Fibroblast of villous mesenchyme (primary cell): ENCODE data around the gene ICOS. TPM values are rescaled to one million over a fixed set of nuclear protein-coding genes. Genes with fewer than 3 reads are reported as not detected.
"Not testable (repeated sequence)": the region's sequence is repeated elsewhere in the genome, so short reads cannot be mapped to it uniquely, and the experiment has no call there.

ENCODE experiments used
- DNase-seq: peaks from one replicate; pipeline ENCODE4 v3.0.0-alpha.2; 2010; ENCODE audit warnings: low read depth
- H3K4me3 ChIP-seq: 2 replicates; pipeline ENCODE4 v1.5.1; 2011; ENCODE audit warnings: low read depth, mild to moderate bottlenecking, low read length
- CTCF ChIP-seq: IDR thresholded peaks from 2 replicates; pipeline ENCODE4 v1.5.1; 2012; ENCODE audit warnings: low read depth, mild to moderate bottlenecking, low read length; ENCODE audit not compliant: insufficient read depth
- total RNA-seq: library from RNA; depleted of rRNA; stranded (reverse); fragments of >200 nt; gene quantifications from 2 replicates; pipeline ENCODE4 v1.2.3, GENCODE V29; 2012

Gene ICOS
- total RNA-seq, 1 donor = not detected

GRCh38 chr2:203948733-203949132 lies 12.2 kb downstream of the ICOS start:
- H3K4me3 ChIP-seq = no peak overlapping the region
- no peak for DNase-seq
- no peak for TF ChIP-seq CTCF

DNA sequence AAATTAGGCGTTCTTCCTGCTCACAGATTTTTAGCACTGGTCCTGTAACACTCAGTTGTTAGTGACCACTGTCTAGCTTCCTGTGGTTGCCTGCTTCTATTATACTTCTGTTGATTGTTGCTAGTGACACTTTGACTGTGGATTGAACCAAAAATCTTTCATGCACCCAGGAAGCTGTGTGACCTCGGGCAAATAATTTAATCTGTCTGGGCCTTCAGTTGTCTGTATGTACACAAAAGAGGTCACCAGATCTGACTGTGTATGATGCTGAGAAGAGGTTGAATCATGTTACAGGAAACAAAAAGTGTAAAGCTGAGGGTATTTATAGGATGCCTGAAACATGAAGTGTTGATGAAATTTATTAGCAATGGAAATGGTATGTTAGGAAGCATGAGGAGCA lies 12.7 kb downstream of the ICOS start:
- no peak for TF ChIP-seq CTCF
- DNase-seq = peak; percentile 3
- no peak overlapping the region for H3K4me3 ChIP-seq

DNA sequence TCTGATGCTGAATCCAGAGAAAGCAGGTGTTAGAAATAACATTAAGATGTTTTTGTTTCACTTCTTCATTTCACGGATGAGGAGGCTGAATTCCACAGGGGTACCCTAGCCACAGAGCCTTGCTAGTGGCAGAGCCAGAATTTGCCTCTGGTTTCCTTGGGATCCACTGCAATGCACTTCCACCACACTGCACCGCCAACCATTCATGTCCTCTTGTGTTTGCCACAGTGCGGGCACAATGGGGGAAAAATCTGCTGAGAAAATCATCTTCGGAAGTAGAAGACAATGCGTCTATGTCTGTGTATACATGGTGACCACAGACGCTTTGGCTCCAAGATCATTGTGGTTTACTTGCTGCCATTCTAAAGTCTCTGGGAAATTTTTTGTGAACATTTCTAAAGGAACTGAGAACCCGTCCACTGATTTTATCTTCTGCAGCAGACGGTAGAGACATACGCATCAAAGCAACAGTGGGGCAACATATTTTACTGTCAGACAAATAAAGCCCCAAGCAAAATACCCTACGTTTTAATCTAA lies 14.9 kb downstream of the ICOS start:
- H3K4me3 ChIP-seq = no peak overlapping the region
- DNase-seq = no peak
- no peak for TF ChIP-seq CTCF

GRCh38 chr2:203959265-203959664 lies 22.7 kb downstream of the ICOS start:
- H3K4me3 ChIP-seq = no peak overlapping the region
- TF ChIP-seq CTCF = no peak
- DNase-seq = no peak

DNA sequence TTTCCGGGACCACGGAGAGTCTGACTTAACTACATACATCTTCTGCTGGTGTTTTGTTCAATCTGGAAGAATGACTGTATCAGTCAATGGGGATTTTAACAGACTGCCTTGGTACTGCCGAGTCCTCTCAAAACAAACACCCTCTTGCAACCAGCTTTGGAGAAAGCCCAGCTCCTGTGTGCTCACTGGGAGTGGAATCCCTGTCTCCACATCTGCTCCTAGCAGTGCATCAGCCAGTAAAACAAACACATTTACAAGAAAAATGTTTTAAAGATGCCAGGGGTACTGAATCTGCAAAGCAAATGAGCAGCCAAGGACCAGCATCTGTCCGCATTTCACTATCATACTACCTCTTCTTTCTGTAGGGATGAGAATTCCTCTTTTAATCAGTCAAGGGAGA lies 23.1 kb downstream of the ICOS start:
- TF ChIP-seq CTCF = no peak
- no peak for DNase-seq
- no peak overlapping the region for H3K4me3 ChIP-seq

DNA sequence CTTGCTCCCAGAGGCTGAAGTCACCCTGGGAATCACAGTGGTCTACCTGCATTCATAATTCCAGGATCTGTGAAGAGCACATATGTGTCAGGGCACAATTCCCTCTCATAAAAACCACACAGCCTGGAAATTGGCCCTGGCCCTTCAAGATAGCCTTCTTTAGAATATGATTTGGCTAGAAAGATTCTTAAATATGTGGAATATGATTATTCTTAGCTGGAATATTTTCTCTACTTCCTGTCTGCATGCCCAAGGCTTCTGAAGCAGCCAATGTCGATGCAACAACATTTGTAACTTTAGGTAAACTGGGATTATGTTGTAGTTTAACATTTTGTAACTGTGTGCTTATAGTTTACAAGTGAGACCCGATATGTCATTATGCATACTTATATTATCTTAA lies 24.2 kb downstream of the ICOS start:
- no peak overlapping the region for H3K4me3 ChIP-seq
- TF ChIP-seq CTCF = no peak
- no peak for DNase-seq

DNA sequence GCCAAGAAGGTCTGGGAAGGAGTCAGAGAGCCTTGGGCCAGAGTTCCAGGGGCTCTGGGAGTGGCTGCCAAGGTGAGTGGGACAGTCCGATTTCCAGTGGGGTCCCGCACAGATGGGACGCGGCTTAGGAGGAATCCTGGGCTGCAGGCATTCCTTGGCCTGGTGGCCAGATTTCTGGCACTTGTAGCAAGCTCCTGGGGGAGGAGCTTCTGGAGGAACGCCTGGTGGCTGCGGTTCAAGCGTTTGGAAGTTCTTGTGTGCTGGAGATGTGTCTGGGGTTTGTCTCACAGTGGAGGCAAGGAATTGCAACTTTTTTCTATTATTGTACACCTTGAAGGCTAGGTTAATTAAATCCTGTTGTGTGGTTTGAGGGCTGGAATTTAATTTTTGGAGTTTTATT lies 28.6 kb downstream of the ICOS start:
- not testable (repeated sequence) for H3K4me3 ChIP-seq, DNase-seq

DNA sequence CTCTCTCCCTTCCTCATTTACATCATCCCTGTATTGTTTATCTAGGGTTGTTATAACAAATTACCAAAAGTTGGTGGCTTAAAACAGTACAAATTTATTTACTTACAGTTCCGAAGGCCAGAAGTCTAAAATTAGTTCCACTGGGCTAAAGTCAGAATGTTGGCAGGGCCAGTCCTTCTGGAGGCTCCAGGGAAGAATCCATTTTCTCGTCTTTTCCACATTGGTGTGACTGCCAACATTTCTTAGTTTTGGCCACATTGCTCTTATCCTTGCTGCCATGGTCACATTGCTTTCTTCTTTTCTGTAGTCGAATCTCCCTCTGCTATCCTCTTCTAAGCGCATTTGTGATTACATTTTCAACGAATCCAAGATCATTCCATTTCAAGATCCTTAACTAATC lies 34.7 kb downstream of the ICOS start:
- H3K4me3 ChIP-seq = no peak overlapping the region
- TF ChIP-seq CTCF = no peak
- DNase-seq = no peak
